Measurements from ENCODE around the gene PUS3.

The PUS3 gene

GRCh38 chr11:125901872-125902271 is 1.1 kb downstream of the PUS3 start:
- peak overlapping the region in 2 of 7 experiments; percentile 85 to 100 for H3K4me3 ChIP-seq (ENCODE audit: control insufficient read depth in 1 of 7, extremely low read depth in 1 of 7, insufficient read depth in 4 of 7, low read depth in 2 of 7, low read length in 6 of 7)
- H3K27me3 ChIP-seq (replicated peaks in 2 of 5; ENCODE audit: control insufficient read depth in 4 of 5, insufficient read depth in 5 of 5, low read length in 4 of 5) = peaks cover 10 to 32% (median 14%) of the 10 kb centered on the region in 5 experiments
- H3K4me1 ChIP-seq (ENCODE audit: control extremely low read depth in 1 of 4, control insufficient read depth in 4 of 4, insufficient read depth in 4 of 4, low read length in 3 of 4) = peaks cover 3 to 24% (median 19%) of the 10 kb centered on the region in 4 experiments
- CTCF ChIA-PET = no interaction called here
- peaks cover 0 to 3% (median 2%) of the 10 kb centered on the region in 5 experiments for H3K9me3 ChIP-seq (ENCODE audit: control extremely low read depth in 1 of 5, control insufficient read depth in 4 of 5, insufficient read depth in 2 of 5, low read depth in 1 of 5, low read length in 4 of 5)
- no peak for DNase-seq
- peaks cover 0 to 18% (median 10%) of the 10 kb centered on the region in 4 experiments for H3K36me3 ChIP-seq (ENCODE audit: control insufficient read depth in 4 of 4, insufficient read depth in 4 of 4, low read length in 3 of 4)
- H3K27ac ChIP-seq (ENCODE audit: insufficient read depth in 1 of 2, low read depth in 1 of 2, low read length in 2 of 2, poor library complexity in 1 of 2, severe bottlenecking in 2 of 2) = no peak overlapping the region
- 100% methylated on average over 4 of the region's 6 CpGs for WGBS (ENCODE audit: insufficient coverage)
- POLR2A ChIA-PET = no interaction called here

- H3K27ac ChIP-seq (ENCODE audit: insufficient read depth in 1 of 2, low read depth in 1 of 2, low read length in 2 of 2, poor library complexity in 1 of 2, severe bottlenecking in 2 of 2) = no peak overlapping the region
- peaks cover 5 to 9% (median 6%) of the 10 kb centered on the region in 4 experiments for H3K4me1 ChIP-seq (ENCODE audit: control extremely low read depth in 1 of 4, control insufficient read depth in 4 of 4, insufficient read depth in 4 of 4, low read length in 3 of 4)
- ChIA-PET POLR2A (no interaction called here), CTCF (no interaction called here)
- DNase-seq = no peak
- H3K9me3 ChIP-seq (ENCODE audit: control extremely low read depth in 1 of 5, control insufficient read depth in 4 of 5, insufficient read depth in 2 of 5, low read depth in 1 of 5, low read length in 4 of 5) = no peaks in the 10 kb centered on the region
- H3K4me3 ChIP-seq (ENCODE audit: control insufficient read depth in 1 of 7, extremely low read depth in 1 of 7, insufficient read depth in 4 of 7, low read depth in 2 of 7, low read length in 6 of 7) = no peak overlapping the region
- H3K27me3 ChIP-seq (replicated peaks in 2 of 5; ENCODE audit: control insufficient read depth in 4 of 5, insufficient read depth in 5 of 5, low read length in 4 of 5) = no peaks in the 10 kb centered on the region
- peaks cover 14 to 31% (median 19%) of the 10 kb centered on the region in 4 experiments for H3K36me3 ChIP-seq (ENCODE audit: control insufficient read depth in 4 of 4, insufficient read depth in 4 of 4, low read length in 3 of 4)
Observed at GRCh38 chr11:125892994-125893393, 10.0 kb downstream of the PUS3 start.

- Histone ChIP-seq H3K27ac (ENCODE audit: insufficient read depth in 1 of 2, low read depth in 1 of 2, low read length in 2 of 2, poor library complexity in 1 of 2, severe bottlenecking in 2 of 2) (no peak overlapping the region), H3K9me3 (ENCODE audit: control extremely low read depth in 1 of 5, control insufficient read depth in 4 of 5, insufficient read depth in 2 of 5, low read depth in 1 of 5, low read length in 4 of 5) (no peaks in the 10 kb centered on the region), H3K4me3 (ENCODE audit: control insufficient read depth in 1 of 7, extremely low read depth in 1 of 7, insufficient read depth in 4 of 7, low read depth in 2 of 7, low read length in 6 of 7) (no peak overlapping the region), H3K27me3 (replicated peaks in 2 of 5; ENCODE audit: control insufficient read depth in 4 of 5, insufficient read depth in 5 of 5, low read length in 4 of 5) (no peaks in the 10 kb centered on the region), H3K36me3 (ENCODE audit: control insufficient read depth in 4 of 4, insufficient read depth in 4 of 4, low read length in 3 of 4) (peaks cover 14 to 31% (median 19%) of the 10 kb centered on the region in 4 experiments), H3K4me1 (ENCODE audit: control extremely low read depth in 1 of 4, control insufficient read depth in 4 of 4, insufficient read depth in 4 of 4, low read length in 3 of 4) (peaks cover 6 to 15% (median 12%) of the 10 kb centered on the region in 4 experiments)
- no peak for DNase-seq
- CTCF ChIA-PET = no interaction called here
- POLR2A ChIA-PET = no interaction called here
Observed at GRCh38 chr11:125892071-125892470, 10.9 kb downstream of the PUS3 start.

GRCh38 chr11:125890447-125891100 is 12.4 kb downstream of the PUS3 start:
- Histone ChIP-seq H3K4me1 (ENCODE audit: control extremely low read depth in 1 of 4, control insufficient read depth in 4 of 4, insufficient read depth in 4 of 4, low read length in 3 of 4) (peaks cover 6 to 18% (median 16%) of the 10 kb centered on the region in 4 experiments), H3K4me3 (ENCODE audit: control insufficient read depth in 1 of 7, extremely low read depth in 1 of 7, insufficient read depth in 4 of 7, low read depth in 2 of 7, low read length in 6 of 7) (no peak overlapping the region), H3K27ac (ENCODE audit: insufficient read depth in 1 of 2, low read depth in 1 of 2, low read length in 2 of 2, poor library complexity in 1 of 2, severe bottlenecking in 2 of 2) (no peak overlapping the region), H3K27me3 (replicated peaks in 2 of 5; ENCODE audit: control insufficient read depth in 4 of 5, insufficient read depth in 5 of 5, low read length in 4 of 5) (peaks cover 0 to 9% (median 0%) of the 10 kb centered on the region in 5 experiments), H3K9me3 (ENCODE audit: control extremely low read depth in 1 of 5, control insufficient read depth in 4 of 5, insufficient read depth in 2 of 5, low read depth in 1 of 5, low read length in 4 of 5) (no peaks in the 10 kb centered on the region), H3K36me3 (ENCODE audit: control insufficient read depth in 4 of 4, insufficient read depth in 4 of 4, low read length in 3 of 4) (peaks cover 11 to 26% (median 17%) of the 10 kb centered on the region in 4 experiments)
- ChIA-PET POLR2A (no interaction called here), CTCF (interaction anchor here (1.0 kb wide), 1 partner anchor 15 kb away, joined by 4 read pairs; no protein-coding TSS in a partner anchor)
- no CpG with 5 or more reads among the region's 3 CpGs for WGBS (ENCODE audit: insufficient coverage)
- DNase-seq = no peak

- POLR2A ChIA-PET = interaction anchor here (0.5 to 1.7 kb wide), 3 partner anchors 9 to 381 kb away, joined by 3 to 9 read pairs (median 3); partner anchors contain the start of genes FOXRED1 and PUS3
- Histone ChIP-seq H3K27ac (ENCODE audit: insufficient read depth in 1 of 2, low read depth in 1 of 2, low read length in 2 of 2, poor library complexity in 1 of 2, severe bottlenecking in 2 of 2) (peak within 1 kb of the TSS in 1 of 2 experiments; percentile 49), H3K36me3 (ENCODE audit: control insufficient read depth in 4 of 4, insufficient read depth in 4 of 4, low read length in 3 of 4) (peaks cover 2 to 4% (median 3%) of the 10 kb centered on the region in 4 experiments), H3K27me3 (replicated peaks in 2 of 5; ENCODE audit: control insufficient read depth in 4 of 5, insufficient read depth in 5 of 5, low read length in 4 of 5) (peaks cover 0 to 10% (median 0%) of the 10 kb centered on the region in 5 experiments), H3K4me3 (ENCODE audit: control insufficient read depth in 1 of 7, extremely low read depth in 1 of 7, insufficient read depth in 4 of 7, low read depth in 2 of 7, low read length in 6 of 7) (peak within 1 kb of the TSS; percentile 68 to 86 (median 79)), H3K9me3 (ENCODE audit: control extremely low read depth in 1 of 5, control insufficient read depth in 4 of 5, insufficient read depth in 2 of 5, low read depth in 1 of 5, low read length in 4 of 5) (no peaks in the 10 kb centered on the region), H3K4me1 (ENCODE audit: control extremely low read depth in 1 of 4, control insufficient read depth in 4 of 4, insufficient read depth in 4 of 4, low read length in 3 of 4) (peaks cover 6 to 18% (median 16%) of the 10 kb centered on the region in 4 experiments)
- WGBS (ENCODE audit: insufficient coverage) = under 1% methylated on average over 75 of the region's 91 CpGs
- CTCF ChIA-PET = interaction anchor here (1.2 to 2.2 kb wide), 4 partner anchors 8 to 16 kb away, joined by 3 to 9 read pairs (median 4); partner anchors contain the start of gene PUS3
- DNase-seq = peak; percentile 95 to 98 (median 98)
Observed at GRCh38 chr11:125887373-125888324, 15.4 kb downstream of the PUS3 start, which contains the start of gene HYLS1. Gene HYLS1, plus strand, starts transcription at chr11:125887668. Its CDS starts 11,701 bp downstream, at chr11:125899369.

- H3K27ac ChIP-seq (ENCODE audit: insufficient read depth in 1 of 2, low read depth in 1 of 2, low read length in 2 of 2, poor library complexity in 1 of 2, severe bottlenecking in 2 of 2) = no peak overlapping the region
- peaks cover 0 to 10% (median 0%) of the 10 kb centered on the region in 5 experiments for H3K27me3 ChIP-seq (replicated peaks in 2 of 5; ENCODE audit: control insufficient read depth in 4 of 5, insufficient read depth in 5 of 5, low read length in 4 of 5)
- peaks cover 6 to 18% (median 16%) of the 10 kb centered on the region in 4 experiments for H3K4me1 ChIP-seq (ENCODE audit: control extremely low read depth in 1 of 4, control insufficient read depth in 4 of 4, insufficient read depth in 4 of 4, low read length in 3 of 4)
- no peaks in the 10 kb centered on the region for H3K9me3 ChIP-seq (ENCODE audit: control extremely low read depth in 1 of 5, control insufficient read depth in 4 of 5, insufficient read depth in 2 of 5, low read depth in 1 of 5, low read length in 4 of 5)
- POLR2A ChIA-PET = interaction anchor here (1.7 kb wide), 1 partner anchor 16 kb away, joined by 9 read pairs; the partner anchor contains the start of gene PUS3
- WGBS (ENCODE audit: insufficient coverage) = 41% methylated on average over 12 of the region's 24 CpGs
- peak; percentile 20 to 64 (median 50) for DNase-seq
- CTCF ChIA-PET = interaction anchor here (1.6 to 2.2 kb wide), 3 partner anchors 9 to 16 kb away, joined by 4 to 9 read pairs (median 5); partner anchors contain the start of gene PUS3
- H3K4me3 ChIP-seq (ENCODE audit: control insufficient read depth in 1 of 7, extremely low read depth in 1 of 7, insufficient read depth in 4 of 7, low read depth in 2 of 7, low read length in 6 of 7) = peak overlapping the region in 5 of 7 experiments; percentile 26 to 86 (median 84)
- peaks cover 0 to 2% (median under 1%) of the 10 kb centered on the region in 4 experiments for H3K36me3 ChIP-seq (ENCODE audit: control insufficient read depth in 4 of 4, insufficient read depth in 4 of 4, low read length in 3 of 4)
Observed at GRCh38 chr11:125886997-125887372, 16.0 kb downstream of the PUS3 start.
